ENCODE results near the gene FXYD3.
"Not testable (repeated sequence)": the region's sequence is repeated elsewhere in the genome, so short reads cannot be mapped to it uniquely, and the experiment has no call there.

GRCh38 chr19:35129724-35130274 lies 14.2 kb downstream of the FXYD3 start:
- not testable (repeated sequence) for TF ChIP-seq CTCF, POLR2A (IDR thresholded peaks at IDR 0.05)
